Fibroblast of lung (primary cell): ENCODE data around the gene HBS1L. TPM values are rescaled to one million over a fixed set of nuclear protein-coding genes. Genes with fewer than 3 reads are reported as not detected.

Source experiments
- DNase-seq, 2 donors: peaks; one replicate each; pipeline versions ENCODE4 v3.0.0 to v3.0.0-alpha.2; 2010; ENCODE audit warnings: low read depth in 2 of 2
- H2AFZ ChIP-seq: 2 replicates; pipeline ENCODE4 v1.5.1; 2012; ENCODE audit warnings: low read length, control low read depth, inconsistent platforms
- H3K27ac ChIP-seq: 2 replicates; pipeline ENCODE4 v1.5.1; 2011; ENCODE audit warnings: low read length, control low read depth; ENCODE audit not compliant: insufficient read depth
- H3K27me3 ChIP-seq: 2 replicates; pipeline ENCODE4 v1.5.1; 2011; ENCODE audit warnings: mild to moderate bottlenecking, low read length; ENCODE audit not compliant: control insufficient read depth, insufficient read depth
- H3K36me3 ChIP-seq: 2 replicates; pipeline ENCODE4 v1.5.1; 2011; ENCODE audit warnings: low read length; ENCODE audit not compliant: control insufficient read depth, insufficient read depth
- H3K4me1 ChIP-seq: 2 replicates; pipeline ENCODE4 v1.5.1; 2011; ENCODE audit warnings: low read length; ENCODE audit not compliant: control insufficient read depth, insufficient read depth; ENCODE audit errors: extremely low read depth
- H3K4me2 ChIP-seq: 2 replicates; pipeline ENCODE4 v1.5.1; 2011; ENCODE audit warnings: low read length, control low read depth; ENCODE audit not compliant: insufficient read depth; ENCODE audit errors: extremely low read depth
- H3K4me3 ChIP-seq, 4 experiments: fragments of 200-600 bp in 1 of 4; sonication (generic) in 1 of 4; replicated peaks in 1 of 4; 2 replicates each; pipeline ENCODE4 v1.5.1; 2011 to 2016; ENCODE audit warnings: low read length in 4 of 4, low read depth in 3 of 4, mild to moderate bottlenecking in 3 of 4, control low read depth in 2 of 4, inconsistent platforms in 1 of 4, mixed read lengths in 1 of 4; ENCODE audit not compliant: insufficient read depth in 1 of 4; ENCODE audit errors: control extremely low read depth in 1 of 4
- H3K79me2 ChIP-seq: 2 replicates; pipeline ENCODE4 v1.5.1; 2012; ENCODE audit warnings: mild to moderate bottlenecking, low read length, inconsistent platforms; ENCODE audit not compliant: control insufficient read depth, insufficient read depth
- H3K9ac ChIP-seq: 2 replicates; pipeline ENCODE4 v1.5.1; 2011; ENCODE audit warnings: mild to moderate bottlenecking, low read length, control low read depth; ENCODE audit not compliant: insufficient read depth
- H3K9me3 ChIP-seq: 2 replicates; pipeline ENCODE4 v1.5.1; 2012; ENCODE audit warnings: low read depth, low read length; ENCODE audit not compliant: control insufficient read depth, insufficient read depth
- H4K20me1 ChIP-seq: 2 replicates; pipeline ENCODE4 v1.5.1; 2011; ENCODE audit warnings: low read length; ENCODE audit not compliant: control insufficient read depth, insufficient read depth; ENCODE audit errors: extremely low read depth
- EZH2 ChIP-seq: IDR thresholded peaks from 2 replicates; pipeline ENCODE4 v1.5.1; 2012; ENCODE audit warnings: low read length, control low read depth, mild to moderate bottlenecking; ENCODE audit errors: missing control alignments
- polyA plus RNA-seq, 2 donors: library from polyadenylated mRNA; depleted of rRNA in 1 of 2; stranded (reverse) in 1 of 2; unstranded in 1 of 2; fragments of >200 nt; gene quantifications; 2 replicates each; pipeline ENCODE4 v1.2.1, GENCODE V29; 2011 to 2012; ENCODE audit warnings: missing spikeins in 1 of 2
- total RNA-seq: library from RNA; depleted of rRNA; stranded (reverse); fragments of >200 nt; gene quantifications from 2 replicates; pipeline ENCODE4 v1.2.1, GENCODE V29; 2014
- TF ChIP-seq, protein P1 (sequence below), 2 donors: IDR thresholded peaks in 1 of 2; conservative IDR thresholded peaks in 1 of 2; 1 replicate in 1 of 2; 2 replicates in 1 of 2; pipeline ENCODE4 v1.5.1; 2011 to 2012; ENCODE audit warnings: low read length in 2 of 2, control low read depth in 1 of 2, inconsistent platforms in 1 of 2, low read depth in 1 of 2, mild to moderate bottlenecking in 1 of 2

The HBS1L gene
- total and polyA plus RNA-seq, 2 donors (not counting 1 experiment from before 2014, with no cell fraction given), result 106 to 118 TPM

DNA sequence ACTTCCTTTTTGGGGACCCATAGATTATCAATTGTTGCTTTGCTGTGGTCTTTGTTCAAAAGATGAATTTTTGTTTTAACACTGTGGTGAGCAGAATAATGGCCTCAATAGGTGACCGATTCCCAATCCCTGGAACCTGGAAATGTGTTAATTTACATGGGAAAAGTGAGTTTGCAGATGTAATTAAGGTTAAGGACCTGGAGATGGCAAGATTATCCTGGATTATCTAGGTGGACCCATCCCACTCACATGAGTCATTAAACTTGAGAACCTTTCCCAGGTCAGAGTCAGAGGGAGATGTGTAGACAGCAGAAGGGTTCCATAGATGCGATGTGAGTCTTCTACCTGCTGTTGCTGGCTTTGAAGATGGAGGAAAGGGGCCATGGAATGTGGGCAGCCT lies 36.2 kb upstream of the HBS1L start:
- TF ChIP-seq, protein P1, sequence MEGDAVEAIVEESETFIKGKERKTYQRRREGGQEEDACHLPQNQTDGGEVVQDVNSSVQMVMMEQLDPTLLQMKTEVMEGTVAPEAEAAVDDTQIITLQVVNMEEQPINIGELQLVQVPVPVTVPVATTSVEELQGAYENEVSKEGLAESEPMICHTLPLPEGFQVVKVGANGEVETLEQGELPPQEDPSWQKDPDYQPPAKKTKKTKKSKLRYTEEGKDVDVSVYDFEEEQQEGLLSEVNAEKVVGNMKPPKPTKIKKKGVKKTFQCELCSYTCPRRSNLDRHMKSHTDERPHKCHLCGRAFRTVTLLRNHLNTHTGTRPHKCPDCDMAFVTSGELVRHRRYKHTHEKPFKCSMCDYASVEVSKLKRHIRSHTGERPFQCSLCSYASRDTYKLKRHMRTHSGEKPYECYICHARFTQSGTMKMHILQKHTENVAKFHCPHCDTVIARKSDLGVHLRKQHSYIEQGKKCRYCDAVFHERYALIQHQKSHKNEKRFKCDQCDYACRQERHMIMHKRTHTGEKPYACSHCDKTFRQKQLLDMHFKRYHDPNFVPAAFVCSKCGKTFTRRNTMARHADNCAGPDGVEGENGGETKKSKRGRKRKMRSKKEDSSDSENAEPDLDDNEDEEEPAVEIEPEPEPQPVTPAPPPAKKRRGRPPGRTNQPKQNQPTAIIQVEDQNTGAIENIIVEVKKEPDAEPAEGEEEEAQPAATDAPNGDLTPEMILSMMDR (conservative IDR thresholded peaks at IDR 0.05 in 1 of 2, IDR thresholded peaks at IDR 0.05 in 1 of 2; ENCODE audit: low read depth in 1 of 2, low read length in 2 of 2), result no peak
- no peak for TF ChIP-seq EZH2
- H3K27me3 ChIP-seq, result peaks cover 2% of the 10 kb centered on the region
- no peaks in the 10 kb centered on the region for H3K79me2 ChIP-seq
- H3K36me3 ChIP-seq, result no peaks in the 10 kb centered on the region
- no peaks in the 10 kb centered on the region for H4K20me1 ChIP-seq
- H3K4me3 ChIP-seq, result no peak overlapping the region
- H3K9me3 ChIP-seq, result no peaks in the 10 kb centered on the region
- DNase-seq, result no peak
- H3K4me2 ChIP-seq, result no peak overlapping the region
- no peak overlapping the region for H2AFZ ChIP-seq
- H3K9ac ChIP-seq, result no peak overlapping the region
- H3K4me1 ChIP-seq, result no peaks in the 10 kb centered on the region
- no peak overlapping the region for H3K27ac ChIP-seq

DNA sequence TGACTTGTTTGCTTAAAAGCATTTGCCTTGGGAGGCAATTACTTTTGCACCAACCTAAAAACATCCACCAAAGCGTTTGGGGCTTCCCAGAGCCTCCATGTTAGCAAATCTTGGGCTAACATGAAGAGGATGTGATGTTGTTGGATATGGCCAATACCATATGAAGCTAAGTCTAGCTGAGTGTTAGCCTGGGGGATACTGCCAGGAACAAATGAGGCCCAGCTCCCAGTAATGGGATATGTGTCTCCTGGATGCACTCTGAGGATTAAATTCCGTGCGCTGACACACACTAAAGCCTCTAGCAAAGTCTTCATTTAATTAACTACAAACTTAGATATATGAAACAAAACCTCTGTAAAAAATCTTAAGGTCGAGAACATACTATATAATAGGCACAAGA lies 35.3 kb upstream of the HBS1L start:
- Histone ChIP-seq H3K27me3 (peaks cover 2% of the 10 kb centered on the region), H3K4me3 (no peak overlapping the region), H3K9ac (no peak overlapping the region)

DNA sequence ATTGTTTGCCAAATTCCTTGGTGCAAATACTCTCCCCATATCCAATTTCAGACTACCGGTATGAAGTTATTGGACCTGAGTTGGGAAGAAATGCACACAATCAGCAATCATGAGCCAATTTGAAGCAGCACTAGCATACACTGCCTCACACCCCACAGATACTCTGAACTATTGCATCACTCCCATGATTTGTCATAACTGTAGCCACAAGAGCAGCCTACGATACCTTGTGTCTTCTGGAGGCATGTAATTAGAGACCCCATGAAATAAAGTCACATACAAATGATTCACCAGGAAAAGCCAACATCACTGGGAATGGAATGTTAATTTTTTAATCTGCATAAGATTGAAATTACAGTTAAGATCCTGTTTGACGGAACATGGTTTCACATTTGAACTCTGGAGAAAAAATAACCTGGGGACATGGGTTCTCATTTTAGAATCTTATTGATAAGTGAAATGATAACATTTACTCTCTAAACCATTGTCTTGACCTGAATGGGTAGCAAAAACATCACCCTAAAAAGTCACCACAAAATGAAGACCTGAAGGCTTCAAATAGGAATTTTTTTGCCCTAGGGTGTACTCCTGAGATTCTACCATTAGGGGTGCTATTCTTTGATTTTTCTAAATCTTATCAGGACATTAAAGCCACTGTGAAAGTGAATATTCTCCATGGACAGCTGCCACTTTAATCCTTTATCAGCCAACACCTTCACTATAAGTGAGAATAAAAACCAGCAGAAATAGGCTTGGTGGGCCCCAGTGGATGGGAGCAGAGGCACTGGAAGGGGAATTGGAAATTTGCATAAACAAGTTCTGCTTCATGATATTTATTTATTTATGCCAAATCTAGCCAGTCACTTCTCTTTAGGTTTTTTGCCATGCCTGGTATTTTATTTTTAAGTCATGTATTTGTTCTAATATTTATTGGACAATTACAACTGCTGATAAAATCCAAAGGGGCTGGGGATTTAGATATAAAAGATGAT lies 34.5 kb upstream of the HBS1L start:
- H3K4me3 ChIP-seq, result peak overlapping the region in 1 of 4 experiments; percentile 3
- no peak overlapping the region for H3K9ac ChIP-seq
- H2AFZ ChIP-seq, result no peak overlapping the region
- no peaks in the 10 kb centered on the region for H3K79me2 ChIP-seq
- H3K9me3 ChIP-seq, result no peaks in the 10 kb centered on the region
- H3K27me3 ChIP-seq, result peaks cover 2% of the 10 kb centered on the region
- no peak for TF ChIP-seq EZH2
- TF ChIP-seq, protein P1 (conservative IDR thresholded peaks at IDR 0.05 in 1 of 2, IDR thresholded peaks at IDR 0.05 in 1 of 2; ENCODE audit: low read depth in 1 of 2, low read length in 2 of 2), result peak; percentile 32 to 51
- peak; percentile 66 to 73 for DNase-seq
- H3K27ac ChIP-seq, result no peak overlapping the region
- H4K20me1 ChIP-seq, result no peaks in the 10 kb centered on the region
- H3K4me2 ChIP-seq, result no peak overlapping the region
- no peaks in the 10 kb centered on the region for H3K36me3 ChIP-seq
- no peaks in the 10 kb centered on the region for H3K4me1 ChIP-seq

More for the DNA sequence above, 35.3 kb upstream of the HBS1L start:
- H3K4me2 ChIP-seq, result no peak overlapping the region
- no peaks in the 10 kb centered on the region for H3K9me3 ChIP-seq
- H2AFZ ChIP-seq, result no peak overlapping the region
- no peaks in the 10 kb centered on the region for H3K79me2 ChIP-seq
- no peak for DNase-seq
- H4K20me1 ChIP-seq, result no peaks in the 10 kb centered on the region
- TF ChIP-seq, protein P1 (conservative IDR thresholded peaks at IDR 0.05 in 1 of 2, IDR thresholded peaks at IDR 0.05 in 1 of 2; ENCODE audit: low read depth in 1 of 2, low read length in 2 of 2), result no peak
- TF ChIP-seq EZH2, result no peak
- H3K36me3 ChIP-seq, result no peaks in the 10 kb centered on the region
- H3K4me1 ChIP-seq, result no peaks in the 10 kb centered on the region
- no peak overlapping the region for H3K27ac ChIP-seq
